HL-60/S4 treated with phorbol 12-myristate 13-acetate at 8.2 ng/mL for 4 days and 3 days (cell line): Measurements from ENCODE around the gene CDK16.

Experiments used
- in situ Hi-C: fragments of 300-500 bp; cut with MboI; formaldehyde crosslinking; loops from 2 replicates; pipeline ENCODE4 v1.15.0; 2022; ENCODE audit warnings: low sequenced_read_pairs

Gene CDK16

DNA sequence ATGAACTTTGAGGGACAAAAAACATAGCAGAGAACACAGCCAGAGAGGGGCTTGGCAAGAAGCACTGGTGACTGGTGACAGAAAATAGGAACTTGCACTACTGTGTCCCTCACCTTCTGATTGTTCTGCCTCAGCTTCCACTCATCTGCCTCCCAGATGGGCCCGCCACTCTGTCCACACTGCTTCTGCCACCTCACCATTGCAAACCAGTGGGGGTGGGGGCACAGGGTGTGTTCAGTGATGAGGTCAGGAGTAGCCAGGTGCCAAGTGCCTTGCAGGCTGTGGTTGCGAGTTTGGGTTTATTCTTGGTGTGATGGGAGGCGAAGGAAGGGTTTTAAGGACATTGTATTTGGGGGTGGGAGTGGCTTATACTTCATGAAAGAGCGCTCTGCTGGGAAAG lies 34.0 kb upstream of the CDK16 start:
- in situ Hi-C loops: loop anchor here (25.0 kb wide), 1 partner anchor 203 kb away; no protein-coding TSS in a partner anchor

DNA sequence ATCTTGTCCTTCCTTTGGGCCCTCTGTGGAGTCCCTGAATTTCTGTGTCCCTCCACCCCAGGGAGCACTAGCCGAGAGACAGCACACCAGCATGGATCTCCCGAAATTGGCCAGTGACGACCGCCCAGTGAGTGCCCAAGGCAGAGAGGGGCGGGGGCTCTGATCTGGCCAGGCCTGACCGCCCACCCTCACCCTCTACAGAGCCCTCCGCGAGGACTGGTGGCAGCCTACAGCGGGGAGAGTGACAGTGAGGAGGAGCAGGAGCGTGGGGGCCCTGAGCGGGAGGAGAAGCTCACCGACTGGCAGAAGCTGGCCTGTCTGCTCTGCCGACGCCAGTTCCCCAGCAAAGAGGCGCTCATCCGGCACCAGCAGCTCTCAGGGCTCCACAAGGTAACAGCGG lies 33.2 kb upstream of the CDK16 start:
- in situ Hi-C loops: loop anchor here (25.0 kb wide), 1 partner anchor 202 kb away; no protein-coding TSS in a partner anchor

DNA sequence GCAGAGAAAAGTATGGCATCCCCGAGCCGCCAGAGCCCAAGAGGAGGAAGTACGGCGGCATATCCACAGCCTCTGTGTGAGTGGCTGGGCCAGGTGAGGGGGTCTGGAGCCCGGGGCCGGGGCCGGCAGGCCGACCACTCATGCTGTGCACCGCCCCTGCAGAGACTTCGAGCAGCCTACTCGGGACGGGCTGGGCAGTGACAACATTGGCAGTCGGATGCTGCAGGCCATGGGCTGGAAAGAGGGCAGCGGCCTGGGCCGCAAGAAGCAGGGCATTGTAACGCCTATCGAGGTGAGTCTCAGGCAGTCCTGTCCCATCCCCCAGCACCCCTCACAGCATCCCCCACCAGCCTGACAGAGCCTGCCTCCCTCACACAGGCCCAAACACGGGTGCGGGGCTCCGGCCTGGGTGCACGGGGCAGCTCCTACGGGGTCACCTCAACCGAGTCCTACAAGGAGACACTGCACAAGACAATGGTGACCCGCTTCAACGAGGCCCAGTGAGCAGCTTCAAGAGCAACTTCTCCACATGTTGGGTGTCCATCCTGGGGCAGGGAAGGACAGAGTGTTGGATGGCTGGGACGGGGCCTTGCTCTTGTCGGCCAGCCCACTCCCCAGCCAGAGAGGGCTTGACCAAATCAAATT lies 32.3 kb upstream of the CDK16 start:
- in situ Hi-C loops: loop anchor here (25.0 kb wide), 1 partner anchor 201 kb away; no protein-coding TSS in a partner anchor

DNA sequence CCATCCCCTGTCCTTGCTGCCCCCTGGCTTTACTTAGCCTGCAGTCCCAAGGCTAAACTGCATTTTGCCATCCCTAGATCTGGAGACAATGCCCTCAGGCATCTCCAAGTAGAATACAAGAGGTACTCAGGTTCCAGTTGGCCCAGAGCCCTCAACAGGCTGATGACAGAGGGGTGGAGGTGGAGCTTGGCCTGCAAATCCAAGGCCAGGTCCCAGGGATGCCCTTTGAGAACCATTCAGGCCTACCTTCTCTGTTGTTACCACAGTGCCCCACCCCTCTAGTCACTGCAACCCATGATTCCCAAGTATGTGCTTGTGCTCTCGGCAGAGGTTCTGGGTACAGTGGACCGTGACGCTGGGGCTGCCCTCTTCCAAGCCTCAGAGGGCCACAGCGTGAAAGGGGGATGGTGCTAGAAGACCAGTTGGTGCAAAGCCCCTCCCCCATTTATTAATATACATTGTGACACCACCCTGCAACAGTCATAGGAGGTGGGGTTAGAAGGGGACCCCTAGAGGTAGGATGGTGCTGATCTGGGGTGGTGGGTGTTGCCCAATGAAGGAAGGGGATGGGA lies 31.3 kb upstream of the CDK16 start:
- in situ Hi-C loops: loop anchor here (25.0 kb wide), 1 partner anchor 200 kb away; no protein-coding TSS in a partner anchor

DNA sequence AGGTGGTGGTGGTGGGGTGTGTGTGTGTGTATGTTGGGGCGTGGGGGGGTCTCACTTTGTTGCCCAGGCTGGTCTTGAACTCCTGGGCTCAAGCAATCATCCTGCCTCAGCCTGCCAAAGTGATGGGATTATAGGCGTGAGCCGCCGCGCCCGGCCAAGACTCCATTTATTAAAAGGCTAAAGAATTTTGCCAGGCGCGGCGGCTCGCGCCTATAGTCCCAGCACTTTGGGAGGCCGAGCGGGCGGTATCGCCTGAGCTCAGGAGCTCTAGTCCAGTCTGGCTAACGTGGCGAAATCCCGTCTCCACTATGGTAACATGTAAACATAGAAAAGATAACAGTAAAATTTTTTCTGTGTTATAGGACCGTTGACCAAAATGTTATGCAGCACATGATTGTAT lies 28.6 kb upstream of the CDK16 start:
- in situ Hi-C loops: loop anchor here (25.0 kb wide), 1 partner anchor 197 kb away; no protein-coding TSS in a partner anchor

DNA sequence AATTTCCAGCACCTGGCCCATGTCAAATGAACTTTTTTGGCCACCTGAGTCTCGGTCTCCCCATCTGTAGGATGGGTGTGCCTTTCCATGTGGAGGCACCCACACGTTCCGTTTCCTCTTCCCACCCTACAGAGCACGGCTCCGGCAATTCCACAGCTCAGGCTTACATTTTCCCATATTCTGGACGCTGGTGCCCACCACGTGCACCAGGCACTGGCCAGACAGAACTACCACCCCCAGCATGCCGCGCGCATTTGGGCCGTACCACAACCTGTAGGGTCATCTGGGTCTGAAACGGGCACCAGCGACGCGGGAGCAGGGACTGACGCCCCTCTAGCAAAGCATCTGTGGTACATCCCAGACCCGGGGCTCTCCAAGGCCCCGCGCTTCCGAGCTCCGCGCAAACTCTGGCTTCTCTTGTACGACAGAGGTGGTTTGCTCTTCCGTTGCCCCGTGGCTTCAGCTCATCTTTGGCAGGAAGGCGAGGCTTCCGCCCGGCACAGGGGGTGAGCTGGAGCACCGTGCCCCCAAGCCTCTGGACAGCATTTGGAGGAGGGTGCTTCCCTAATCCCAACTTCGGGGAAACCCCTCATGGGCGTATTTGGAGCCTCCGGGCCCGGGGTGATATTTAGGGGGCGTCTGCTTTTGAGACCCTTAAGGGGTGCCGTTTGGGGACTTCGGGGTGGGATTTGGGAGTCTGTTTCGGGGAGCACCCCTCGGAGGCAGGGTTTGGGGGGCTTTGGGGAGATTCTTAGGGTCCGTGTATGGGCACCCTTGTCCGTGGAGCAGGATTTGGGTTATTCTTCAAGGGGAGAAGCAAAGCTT lies 27.8 kb upstream of the CDK16 start:
- in situ Hi-C loops: loop anchor here (25.0 kb wide), 1 partner anchor 197 kb away; no protein-coding TSS in a partner anchor

DNA sequence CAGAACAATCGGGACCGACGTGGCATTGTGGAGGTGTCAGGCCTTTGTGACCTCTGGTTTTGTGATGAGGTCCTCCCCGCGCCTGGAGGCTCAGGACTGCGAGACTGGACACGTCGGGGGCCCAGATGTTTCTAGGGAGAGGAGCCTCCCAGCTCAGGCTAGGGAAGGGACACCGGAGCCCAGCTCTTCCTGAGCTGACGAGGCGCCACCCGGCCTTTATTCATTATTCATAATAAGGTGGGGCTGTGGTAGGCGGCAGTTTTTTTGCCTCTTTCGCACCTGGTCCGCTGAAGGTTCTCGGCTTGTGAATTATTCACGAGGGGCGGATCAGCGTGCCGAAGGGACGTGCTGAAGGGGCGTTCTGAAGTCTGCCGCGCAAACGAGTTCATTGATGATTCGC lies 27.1 kb upstream of the CDK16 start:
- in situ Hi-C loops: loop anchor here (25.0 kb wide), 1 partner anchor 196 kb away; no protein-coding TSS in a partner anchor

DNA sequence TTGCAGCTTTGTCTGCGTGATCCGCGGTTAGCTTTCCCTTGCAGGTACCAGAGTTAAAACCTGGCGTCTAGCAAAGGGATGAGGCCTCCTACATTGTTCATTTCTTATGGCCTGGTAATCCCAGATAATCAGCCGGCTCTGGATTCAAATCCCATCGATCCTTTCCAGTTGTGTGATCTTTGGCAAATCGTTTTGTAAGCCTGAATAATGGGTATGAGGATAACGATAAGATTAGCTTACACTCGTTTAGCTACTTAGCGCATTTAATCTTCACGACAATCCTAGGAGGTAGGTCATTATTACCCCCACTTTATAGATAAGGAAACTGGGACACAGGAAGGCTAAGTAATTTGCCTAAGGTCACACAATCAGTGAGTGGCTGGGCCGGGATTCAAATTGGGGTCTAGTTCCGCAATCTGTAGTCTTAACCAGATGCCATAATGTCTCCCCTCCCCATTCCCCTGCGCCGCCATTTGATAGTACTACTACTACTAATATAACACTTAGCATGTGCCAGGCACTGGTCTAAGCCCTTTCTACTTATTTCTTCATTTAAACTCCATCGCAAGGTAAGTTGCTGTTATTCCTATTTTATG lies 26.6 kb upstream of the CDK16 start:
- in situ Hi-C loops: loop anchor here (25.0 kb wide), 1 partner anchor 195 kb away; no protein-coding TSS in a partner anchor

DNA sequence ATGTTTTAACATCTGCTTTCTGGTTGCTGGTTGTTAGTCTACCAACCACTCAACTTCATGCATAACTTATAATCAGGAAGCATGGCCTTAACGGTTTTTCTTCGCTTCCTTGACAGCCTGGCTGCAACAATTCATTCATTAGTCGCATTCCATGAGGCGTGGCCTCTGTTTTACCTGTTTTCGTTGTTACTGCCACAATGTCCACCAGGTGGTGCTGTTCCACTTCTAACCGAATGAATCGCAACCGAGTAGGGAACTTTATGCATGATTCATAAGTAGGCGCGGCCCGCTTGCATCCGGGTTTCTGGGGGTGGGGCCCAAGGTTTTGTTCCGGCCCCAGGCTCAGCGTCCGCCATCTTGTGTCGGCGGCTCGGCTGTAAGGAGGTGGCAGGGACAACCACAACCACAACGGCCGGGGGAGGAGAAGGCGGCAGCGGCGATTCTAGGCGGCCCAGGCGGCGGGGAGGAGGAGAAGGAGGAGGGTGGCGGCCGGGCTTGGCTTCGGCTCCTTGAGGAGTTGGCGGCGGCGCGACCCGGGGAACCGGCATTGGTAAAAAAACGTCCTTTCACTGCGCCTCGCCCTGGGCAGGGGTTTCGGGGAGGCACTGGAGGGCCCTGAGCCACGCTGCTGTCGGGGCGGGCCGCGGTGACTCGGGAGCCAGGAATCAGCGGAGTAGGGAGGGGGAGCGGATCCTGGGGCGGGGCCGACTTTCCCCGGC lies 24.8 kb upstream of the CDK16 start, which contains the start of gene UBA1:
Gene UBA1, plus strand, starts transcription at position 355 of the 719 bp plus-strand sequence. CDS start 4,974 bp downstream, outside the sequence.
- in situ Hi-C loops: loop anchor here (25.0 kb wide), 1 partner anchor 194 kb away; no protein-coding TSS in a partner anchor

DNA sequence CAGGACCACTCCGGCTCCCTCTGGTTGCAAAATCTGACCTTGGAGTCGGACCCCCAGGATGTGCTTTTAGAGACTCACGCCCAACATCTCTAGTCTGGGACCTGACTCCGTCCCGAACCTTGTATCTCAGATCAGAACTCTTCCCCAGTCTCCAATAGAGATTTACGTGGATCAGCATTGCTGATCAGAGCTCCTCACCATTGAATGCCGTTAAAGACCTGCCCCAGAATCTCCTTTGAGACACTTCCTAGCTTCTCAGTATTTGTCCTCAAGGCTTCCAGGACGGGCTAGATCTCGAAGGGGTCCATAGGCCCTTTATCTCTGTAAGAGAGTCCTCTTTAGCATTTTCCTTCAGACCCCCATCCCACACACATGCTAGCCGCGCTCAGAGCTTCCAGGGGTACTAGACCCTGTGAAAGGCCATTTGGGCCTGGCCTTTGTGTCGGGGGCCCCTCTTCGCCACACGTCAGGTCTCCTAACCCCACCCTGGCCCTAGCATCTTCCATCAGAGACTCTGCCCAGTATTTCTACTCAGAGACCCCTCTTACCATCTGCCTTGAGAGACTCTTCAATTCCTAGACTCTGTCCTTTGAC lies 24.2 kb upstream of the CDK16 start:
- in situ Hi-C loops: loop anchor here (25.0 kb wide), 1 partner anchor 193 kb away; no protein-coding TSS in a partner anchor

DNA sequence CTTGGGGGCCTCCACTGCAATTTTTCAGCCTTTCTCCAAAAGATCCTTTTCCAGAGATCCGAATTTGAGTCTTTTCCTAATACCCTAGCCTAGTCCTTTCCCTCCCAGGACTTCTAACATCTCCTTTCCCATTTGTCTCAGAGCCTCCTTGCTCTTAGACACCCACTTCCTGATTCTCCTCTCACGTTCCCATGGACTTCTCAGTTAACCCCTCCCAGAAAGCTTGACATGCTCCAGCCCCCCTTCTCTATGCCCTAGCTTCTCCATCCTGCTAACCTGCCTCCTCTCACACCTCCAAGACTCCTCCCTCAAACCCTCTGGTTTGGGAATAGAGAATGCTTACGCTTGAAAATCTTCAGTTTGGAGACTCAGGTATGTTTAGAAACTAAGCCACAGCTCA lies 22.4 kb upstream of the CDK16 start:
- in situ Hi-C loops: loop anchor here (25.0 kb wide), 1 partner anchor 191 kb away; no protein-coding TSS in a partner anchor

DNA sequence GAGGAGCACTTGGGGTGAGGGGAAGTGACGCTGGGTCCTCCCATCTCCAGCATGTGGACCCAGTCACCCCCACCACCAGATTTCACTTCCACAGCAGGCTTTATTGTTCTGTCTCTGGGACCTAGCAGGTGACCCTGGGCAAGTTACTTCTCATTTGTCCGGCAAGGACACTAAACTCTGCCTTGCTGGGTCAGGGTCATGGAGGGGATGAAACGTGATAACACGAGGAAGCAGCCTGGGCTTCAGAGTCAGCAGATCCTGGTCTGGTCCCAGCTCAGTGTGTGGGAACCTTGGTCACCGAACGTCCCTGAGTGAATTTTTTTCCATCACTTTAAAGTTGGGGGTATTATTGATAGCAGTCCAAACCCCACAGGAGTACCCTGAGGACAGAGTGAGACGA lies 21.0 kb upstream of the CDK16 start:
- in situ Hi-C loops: loop anchor here (25.0 kb wide), 1 partner anchor 190 kb away; no protein-coding TSS in a partner anchor

DNA sequence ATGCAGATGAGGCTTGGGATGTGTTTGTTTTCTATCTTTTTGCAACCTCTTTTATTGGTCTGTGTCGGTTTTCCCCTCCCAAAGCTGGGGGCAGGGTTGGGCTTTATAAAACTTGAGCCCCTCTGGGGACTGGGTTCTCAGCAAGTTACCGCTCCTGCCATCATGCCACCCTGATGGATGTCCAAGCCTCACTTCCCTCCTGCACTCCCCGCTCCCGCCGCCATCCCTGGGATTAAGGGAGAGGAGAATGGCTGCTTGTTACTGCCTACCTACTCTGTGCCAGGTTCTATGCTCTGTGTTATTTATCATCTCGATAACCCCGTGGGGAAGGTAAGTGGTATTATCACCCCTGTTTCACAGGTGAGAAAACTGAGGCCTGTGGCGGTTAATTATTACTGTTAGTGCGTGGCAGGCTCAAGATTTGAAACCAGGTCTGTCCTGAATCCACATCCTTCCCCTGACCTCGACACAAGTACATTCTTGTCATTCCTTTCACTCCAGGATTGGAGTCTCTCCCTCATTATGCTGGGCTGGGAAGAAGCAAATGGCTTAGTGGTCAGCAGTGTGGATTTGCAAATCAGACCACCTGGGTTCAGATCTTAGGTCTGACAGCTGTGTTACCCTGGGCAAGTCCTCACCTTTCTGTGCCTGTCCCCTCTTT lies 20.3 kb upstream of the CDK16 start:
- in situ Hi-C loops: loop anchor here (25.0 kb wide), 1 partner anchor 189 kb away; no protein-coding TSS in a partner anchor

DNA sequence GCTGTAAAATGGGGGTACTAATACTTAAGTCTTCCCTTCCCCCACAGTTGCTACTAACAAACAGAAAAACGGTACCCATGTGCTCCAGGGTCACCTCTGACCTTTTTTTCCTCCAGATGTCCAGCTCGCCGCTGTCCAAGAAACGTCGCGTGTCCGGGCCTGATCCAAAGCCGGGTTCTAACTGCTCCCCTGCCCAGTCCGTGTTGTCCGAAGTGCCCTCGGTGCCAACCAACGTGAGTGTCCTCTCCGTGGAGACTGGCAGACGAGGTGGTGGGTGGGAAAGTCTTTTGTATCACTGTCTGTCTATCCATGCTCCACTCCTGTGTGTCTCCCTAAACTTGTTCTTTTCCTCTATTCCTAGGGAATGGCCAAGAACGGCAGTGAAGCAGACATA lies 19.8 kb upstream of the CDK16 start:
- in situ Hi-C loops: loop anchor here (25.0 kb wide), 1 partner anchor 189 kb away; no protein-coding TSS in a partner anchor

DNA sequence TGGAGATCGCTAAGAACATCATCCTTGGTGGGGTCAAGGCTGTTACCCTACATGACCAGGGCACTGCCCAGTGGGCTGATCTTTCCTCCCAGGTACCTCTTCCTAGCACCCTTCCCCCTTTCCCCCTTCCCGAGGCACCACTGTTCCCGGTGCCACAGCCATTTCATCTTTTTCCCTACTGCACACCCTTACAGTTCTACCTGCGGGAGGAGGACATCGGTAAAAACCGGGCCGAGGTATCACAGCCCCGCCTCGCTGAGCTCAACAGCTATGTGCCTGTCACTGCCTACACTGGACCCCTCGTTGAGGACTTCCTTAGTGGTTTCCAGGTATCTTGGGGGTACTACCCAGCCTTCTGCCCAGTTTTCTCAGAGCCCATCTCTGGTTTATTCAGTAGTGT lies 19.2 kb upstream of the CDK16 start:
- in situ Hi-C loops: loop anchor here (25.0 kb wide), 1 partner anchor 188 kb away; no protein-coding TSS in a partner anchor

DNA sequence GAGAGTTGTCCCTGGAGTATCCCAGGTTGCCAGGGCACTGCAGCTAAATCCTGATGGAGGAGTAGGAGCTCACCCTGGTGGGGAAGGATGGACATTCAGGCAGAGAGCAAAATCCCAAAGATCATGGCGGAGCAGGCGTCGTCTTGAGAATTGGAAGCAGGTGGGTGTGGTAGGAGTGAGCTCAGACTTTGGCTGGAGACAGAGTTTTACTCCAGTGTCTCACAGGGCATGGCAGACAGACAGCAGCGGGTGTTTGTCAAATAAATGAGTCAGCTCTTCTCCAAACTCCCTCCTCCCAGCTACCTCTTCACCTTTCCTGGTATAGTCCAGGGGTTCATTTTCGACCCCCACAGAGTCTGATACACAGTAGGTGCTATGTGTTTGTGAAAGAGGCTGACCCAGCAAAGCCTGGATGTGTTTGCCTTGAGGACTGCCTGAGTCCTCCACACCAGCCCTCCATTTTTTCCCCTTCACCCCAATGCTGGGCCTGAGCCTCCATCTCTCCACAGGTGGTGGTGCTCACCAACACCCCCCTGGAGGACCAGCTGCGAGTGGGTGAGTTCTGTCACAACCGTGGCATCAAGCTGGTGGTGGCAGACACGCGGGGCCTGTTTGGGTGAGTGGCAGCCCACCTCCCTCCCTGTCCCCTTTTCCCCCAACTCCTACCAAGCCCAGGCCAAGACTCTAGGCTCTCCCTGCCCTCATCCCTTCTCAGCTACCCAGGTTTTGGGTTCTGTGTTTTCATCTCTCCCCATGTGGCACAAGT lies 17.9 kb upstream of the CDK16 start:
- in situ Hi-C loops: loop anchor here (25.0 kb wide), 1 partner anchor 312 kb away; no protein-coding TSS in a partner anchor

DNA sequence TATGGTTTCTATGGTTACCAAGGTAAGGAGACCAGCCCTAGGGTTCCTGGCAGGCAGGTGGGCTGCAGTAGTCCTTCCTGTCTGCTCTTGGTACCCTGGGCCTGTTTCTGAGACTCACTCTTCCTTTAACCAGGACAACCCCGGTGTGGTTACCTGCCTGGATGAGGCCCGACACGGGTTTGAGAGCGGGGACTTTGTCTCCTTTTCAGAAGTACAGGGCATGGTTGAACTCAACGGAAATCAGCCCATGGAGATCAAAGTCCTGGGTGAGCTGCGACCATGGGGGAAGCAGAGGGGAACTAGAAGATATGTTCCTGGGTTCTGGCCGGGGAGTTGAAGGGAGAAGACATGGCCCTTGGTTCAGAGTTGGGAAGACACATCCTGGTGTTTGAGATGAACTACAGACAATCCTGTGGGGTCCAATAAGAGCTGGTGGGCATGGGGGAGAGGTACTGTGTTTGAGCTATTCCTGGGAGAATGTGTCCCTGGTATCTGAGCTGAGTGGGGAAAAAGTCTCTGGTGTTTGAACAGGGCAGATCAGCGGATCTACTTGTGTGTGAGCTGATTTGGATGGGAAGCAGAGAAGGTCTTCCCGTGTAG lies 17.0 kb upstream of the CDK16 start:
- in situ Hi-C loops: loop anchor here (25.0 kb wide), 1 partner anchor 311 kb away; no protein-coding TSS in a partner anchor
